Lung (tissue), 12 donors: Measurements from ENCODE around the gene LMOD2. TPM values are rescaled to one million over a fixed set of nuclear protein-coding genes. Genes with fewer than 3 reads are reported as not detected.

Experiments used
- ATAC-seq: fragments of 200-7000 bp; cut with Tn5 transposase; one replicate; pipeline ENCODE4 v1.9.1; 2020; ENCODE audit warnings: moderate number of reproducible peaks; ENCODE audit not compliant: insufficient read depth, low FRiP score
- DNase-seq, 3 donors: peaks; one replicate each; pipeline ENCODE4 v3.0.0-alpha.2; 2013 to 2017
- H3K27ac ChIP-seq, 2 donors: one replicate each; pipeline ENCODE4 v1.5.1; 2013; ENCODE audit warnings: mild to moderate bottlenecking in 2 of 2, moderate library complexity in 2 of 2, control low read depth in 1 of 2, inconsistent platforms in 1 of 2, low read depth in 1 of 2, low read length in 1 of 2
- H3K27me3 ChIP-seq, 3 donors: one replicate each; pipeline ENCODE4 v1.5.1; 2013; ENCODE audit warnings: low read length in 2 of 3; ENCODE audit not compliant: control insufficient read depth in 3 of 3, insufficient read depth in 3 of 3
- H3K36me3 ChIP-seq, 4 donors: one replicate each; pipeline ENCODE4 v1.5.1; 2013; ENCODE audit warnings: low read length in 4 of 4, mild to moderate bottlenecking in 1 of 4, moderate library complexity in 1 of 4; ENCODE audit not compliant: control insufficient read depth in 4 of 4, insufficient read depth in 4 of 4
- H3K4me1 ChIP-seq, 5 donors: one replicate each; pipeline ENCODE4 v1.5.1; 2013; ENCODE audit warnings: low read length in 5 of 5, mild to moderate bottlenecking in 2 of 5, moderate library complexity in 1 of 5; ENCODE audit not compliant: control insufficient read depth in 5 of 5, insufficient read depth in 5 of 5
- H3K4me3 ChIP-seq: one replicate; pipeline ENCODE4 v1.5.1; 2013; ENCODE audit warnings: mild to moderate bottlenecking, control low read depth, moderate library complexity
- H3K9ac ChIP-seq, 2 donors: one replicate each; pipeline ENCODE4 v1.5.1; 2013; ENCODE audit warnings: low read length in 2 of 2, control low read depth in 1 of 2; ENCODE audit not compliant: insufficient read depth in 1 of 2
- H3K9me3 ChIP-seq, 4 donors: one replicate each; pipeline ENCODE4 v1.5.1; 2013; ENCODE audit warnings: low read length in 3 of 4, mild to moderate bottlenecking in 1 of 4, moderate library complexity in 1 of 4; ENCODE audit not compliant: control insufficient read depth in 4 of 4, insufficient read depth in 3 of 4
- WGBS, 2 donors: extraction: QIAGEN DNeasy Blood & Tissue Kit; methylation state at CpG; one replicate each; pipeline ENCODE4 v1.1.7; 2013; 5-methylcytosine and 5-hydroxymethylcytosine counted together
- polyA plus RNA-seq, 2 donors: library from polyadenylated mRNA; stranded (reverse); fragments of 200-250 nt; gene quantifications; one replicate each; pipeline ENCODE4 v1.2.1, GENCODE V29; 2013
- total RNA-seq, 2 donors: library from RNA; depleted of rRNA in 1 of 2; stranded (reverse); fragments of >200 nt in 1 of 2; gene quantifications; one replicate each; pipeline ENCODE4 v1.2.1, GENCODE V29; 2014 to 2021
- TF ChIP-seq, protein P1 (sequence below): IDR thresholded peaks from 2 replicates; pipeline ENCODE4 v1.5.1; 2012; ENCODE audit warnings: mild to moderate bottlenecking; ENCODE audit errors: control extremely low read depth, extremely low read depth
- donor health status: control.
- donor health status: control.
- donor health status: Bipolar disorder and iron deficiency.
- donor health status: healthy.
- donor health status: DM: yes; HTN: yes; CAD: no.

Gene LMOD2
- total and polyA plus RNA-seq, 4 donors = 1.1 TPM; not detected in 3

DNA sequence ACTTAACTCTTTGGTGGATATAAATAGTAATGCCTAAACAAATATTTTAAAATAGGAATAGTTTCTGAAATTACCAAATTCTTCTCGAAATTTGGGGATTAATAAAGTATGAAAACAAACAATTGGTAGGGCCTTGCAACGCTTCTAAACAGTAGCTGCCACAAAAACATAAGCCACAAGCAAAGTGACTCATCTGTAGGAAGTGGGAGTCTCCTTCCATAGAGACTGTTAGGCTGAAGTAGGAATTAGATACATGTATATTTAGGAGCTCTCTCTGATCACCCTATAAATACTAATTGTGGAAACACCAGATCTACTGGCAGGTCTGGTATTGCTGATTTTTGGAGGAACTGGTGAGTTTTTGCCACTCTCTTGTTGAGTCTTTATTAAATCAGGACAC, 5.7 kb upstream of the LMOD2 start:
- Histone ChIP-seq H3K4me1 (peaks cover 0 to 11% (median 2%) of the 10 kb centered on the region in 5 donors), H3K4me3 (no peak overlapping the region), H3K27ac (no peak overlapping the region), H3K9me3 (peaks cover 0 to 2% (median 0%) of the 10 kb centered on the region in 4 donors), H3K27me3 (no peaks in the 10 kb centered on the region), H3K36me3 (no peaks in the 10 kb centered on the region), H3K9ac (no peak overlapping the region)
- 79 to 83% methylated on average over 2 of the region's 2 CpGs for WGBS, 2 donors
- ATAC-seq = no peak
- TF ChIP-seq, protein P1, sequence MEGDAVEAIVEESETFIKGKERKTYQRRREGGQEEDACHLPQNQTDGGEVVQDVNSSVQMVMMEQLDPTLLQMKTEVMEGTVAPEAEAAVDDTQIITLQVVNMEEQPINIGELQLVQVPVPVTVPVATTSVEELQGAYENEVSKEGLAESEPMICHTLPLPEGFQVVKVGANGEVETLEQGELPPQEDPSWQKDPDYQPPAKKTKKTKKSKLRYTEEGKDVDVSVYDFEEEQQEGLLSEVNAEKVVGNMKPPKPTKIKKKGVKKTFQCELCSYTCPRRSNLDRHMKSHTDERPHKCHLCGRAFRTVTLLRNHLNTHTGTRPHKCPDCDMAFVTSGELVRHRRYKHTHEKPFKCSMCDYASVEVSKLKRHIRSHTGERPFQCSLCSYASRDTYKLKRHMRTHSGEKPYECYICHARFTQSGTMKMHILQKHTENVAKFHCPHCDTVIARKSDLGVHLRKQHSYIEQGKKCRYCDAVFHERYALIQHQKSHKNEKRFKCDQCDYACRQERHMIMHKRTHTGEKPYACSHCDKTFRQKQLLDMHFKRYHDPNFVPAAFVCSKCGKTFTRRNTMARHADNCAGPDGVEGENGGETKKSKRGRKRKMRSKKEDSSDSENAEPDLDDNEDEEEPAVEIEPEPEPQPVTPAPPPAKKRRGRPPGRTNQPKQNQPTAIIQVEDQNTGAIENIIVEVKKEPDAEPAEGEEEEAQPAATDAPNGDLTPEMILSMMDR = no peak
- DNase-seq = no peak

DNA sequence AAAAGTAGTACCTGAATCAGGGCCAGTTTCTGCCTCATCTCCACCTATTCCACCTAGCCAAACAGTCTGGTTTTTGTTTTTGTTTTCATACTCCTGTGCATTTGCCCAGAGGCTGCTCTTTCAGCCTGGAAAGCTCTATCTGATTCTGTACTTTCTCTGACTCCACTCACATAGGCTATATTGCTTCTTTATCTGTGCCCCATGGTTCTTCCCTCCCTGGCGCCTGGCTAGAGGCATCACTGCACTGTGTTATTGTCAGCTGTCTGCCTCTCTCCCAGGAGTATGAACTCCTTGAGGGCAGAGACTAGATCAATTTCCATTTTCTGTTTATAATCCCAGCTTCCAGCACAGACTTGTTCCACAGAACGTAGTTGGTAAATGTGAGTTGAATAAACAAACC, 5.1 kb upstream of the LMOD2 start:
- H3K9me3 ChIP-seq = peaks cover 0 to 2% (median 0%) of the 10 kb centered on the region in 4 donors
- H3K27me3 ChIP-seq = no peaks in the 10 kb centered on the region
- no peak for ATAC-seq
- 74 to 84% methylated on average over 2 of the region's 2 CpGs for WGBS, 2 donors
- H3K4me1 ChIP-seq = peaks cover 0 to 11% (median 1%) of the 10 kb centered on the region in 5 donors
- DNase-seq = no peak
- H3K36me3 ChIP-seq = no peaks in the 10 kb centered on the region
- H3K4me3 ChIP-seq = no peak overlapping the region
- no peak overlapping the region for H3K9ac ChIP-seq
- TF ChIP-seq, protein P1 = no peak
- no peak overlapping the region for H3K27ac ChIP-seq

DNA sequence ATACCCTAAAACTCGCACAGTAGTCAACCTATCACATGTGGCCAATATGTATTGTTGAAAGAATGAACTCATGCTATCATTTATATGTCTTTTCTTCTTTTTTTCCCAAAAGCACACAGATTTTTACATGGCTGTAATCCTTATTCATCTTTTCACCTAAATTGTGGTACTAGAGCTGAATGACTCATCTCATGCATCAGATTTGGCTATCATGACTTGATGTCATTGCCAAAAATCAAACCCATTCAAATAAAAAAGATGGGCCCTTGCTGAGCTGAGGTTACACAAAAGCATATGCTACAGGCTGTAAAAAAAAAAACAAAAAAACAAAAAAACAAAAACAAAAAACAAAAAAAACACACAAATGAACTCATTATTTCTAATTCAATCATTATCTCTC, 3.3 kb upstream of the LMOD2 start:
- peaks cover 0 to 6% (median 0%) of the 10 kb centered on the region in 5 donors for H3K4me1 ChIP-seq
- H3K27ac ChIP-seq = no peak overlapping the region
- H3K9ac ChIP-seq = no peak overlapping the region
- no peak for DNase-seq
- no peak overlapping the region for H3K4me3 ChIP-seq
- ATAC-seq = no peak
- no peaks in the 10 kb centered on the region for H3K36me3 ChIP-seq
- H3K27me3 ChIP-seq = no peaks in the 10 kb centered on the region
- no peaks in the 10 kb centered on the region for H3K9me3 ChIP-seq
- TF ChIP-seq, protein P1 = no peak
- WGBS, 2 donors = 94 to 98% methylated on average over 1 of the region's 1 CpG

DNA sequence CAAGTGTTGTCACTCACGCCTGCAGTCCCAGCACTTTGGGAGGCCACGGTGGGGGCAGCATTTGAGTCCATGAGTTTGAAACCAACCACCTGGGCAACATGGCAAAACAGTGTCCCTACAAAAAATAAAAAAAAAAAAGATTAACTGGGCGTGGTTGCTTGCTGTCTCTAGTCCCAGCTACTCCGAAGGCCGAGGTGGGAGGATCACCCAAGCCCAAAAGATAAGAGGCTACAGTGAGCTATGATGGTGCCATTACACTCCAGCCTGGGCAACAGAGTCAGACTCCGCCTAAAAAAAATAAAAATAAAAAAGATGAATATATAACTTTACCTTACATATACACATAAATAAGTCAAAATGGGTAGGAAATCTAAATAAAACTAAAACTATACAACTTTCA, 2.5 kb upstream of the LMOD2 start:
- Histone ChIP-seq H3K9ac (no peak overlapping the region), H3K9me3 (no peaks in the 10 kb centered on the region), H3K27ac (peak overlapping the region in 1 of 2 donors; percentile 3), H3K36me3 (no peaks in the 10 kb centered on the region), H3K4me3 (no peak overlapping the region), H3K27me3 (no peaks in the 10 kb centered on the region), H3K4me1 (peaks cover 0 to 8% (median 0%) of the 10 kb centered on the region in 5 donors)
- ATAC-seq = no peak
- WGBS, 2 donors = 92 to 94% methylated on average over 6 of the region's 6 CpGs
- TF ChIP-seq, protein P1 = no peak
- no peak for DNase-seq
